ENCODE measurements around the gene ABCC4.

- TF ChIP-seq POLR2AphosphoS5 (IDR thresholded peaks at IDR 0.05; ENCODE audit: borderline replicate concordance, low read depth, low read length) (no peak), EZH2 (IDR thresholded peaks at IDR 0.05) (no peak)
Observed at GRCh38 chr13:95191821-95192563, 109.3 kb downstream of the ABCC4 start.

All from SK-N-MC (cell line).